ACC112 (cell line): Measurements from ENCODE around the gene PSMB7.

Experiments
- H2AFZ ChIP-seq: fragments of 200-600 bp; sonication (generic); one replicate; pipeline ENCODE4 v1.6.0; 2017; ENCODE audit warnings: antibody characterized with exemption, low read length; ENCODE audit not compliant: unreplicated experiment
- H3K27ac ChIP-seq: fragments of 200-600 bp; sonication (generic); 2 replicates; pipeline ENCODE4 v1.5.1; 2014; ENCODE audit warnings: low read depth, mild to moderate bottlenecking, antibody characterized with exemption, low read length, moderate library complexity
- H3K27me3 ChIP-seq: fragments of 200-600 bp; sonication (generic); 2 replicates; pipeline ENCODE4 v1.6.1; 2014; ENCODE audit warnings: mild to moderate bottlenecking, antibody characterized with exemption, low read length, moderate library complexity, mixed read lengths; ENCODE audit not compliant: insufficient read depth
- H3K36me3 ChIP-seq: fragments of 200-600 bp; sonication (generic); 2 replicates; pipeline ENCODE4 v1.6.1; 2016; ENCODE audit warnings: mild to moderate bottlenecking, antibody characterized with exemption, low read length, moderate library complexity, mixed read lengths; ENCODE audit not compliant: insufficient read depth
- H3K4me1 ChIP-seq: fragments of 200-600 bp; sonication (generic); one replicate; pipeline ENCODE4 v1.6.1; 2016; ENCODE audit warnings: low read length, mixed read lengths; ENCODE audit not compliant: insufficient read depth, unreplicated experiment, control insufficient read depth
- H3K4me3 ChIP-seq: fragments of 200-600 bp; sonication (generic); 2 replicates; pipeline ENCODE4 v1.5.1; 2014; ENCODE audit warnings: mild to moderate bottlenecking, low read depth, low read length
- H3K79me2 ChIP-seq: fragments of 200-600 bp; sonication (generic); one replicate; pipeline ENCODE4 v1.6.0; 2016; ENCODE audit warnings: low read length; ENCODE audit not compliant: control insufficient read depth, unreplicated experiment, insufficient read depth

PSMB7 gene

GRCh38 chr9:124334568-124335319 lies 80.5 kb downstream of the PSMB7 start:
- H3K4me1 ChIP-seq, result peaks cover 2% of the 10 kb centered on the region
- H3K27me3 ChIP-seq, result no peaks in the 10 kb centered on the region
- H3K79me2 ChIP-seq, result no peaks in the 10 kb centered on the region
- no peak overlapping the region for H2AFZ ChIP-seq
- H3K27ac ChIP-seq, result no peak overlapping the region
- H3K36me3 ChIP-seq, result peaks cover 59% of the 10 kb centered on the region
- no peak overlapping the region for H3K4me3 ChIP-seq

GRCh38 chr9:124333203-124333579 lies 82.1 kb downstream of the PSMB7 start:
- Histone ChIP-seq H3K79me2 (no peaks in the 10 kb centered on the region), H3K27me3 (no peaks in the 10 kb centered on the region), H2AFZ (no peak overlapping the region), H3K4me3 (no peak overlapping the region), H3K27ac (no peak overlapping the region), H3K36me3 (peaks cover 50% of the 10 kb centered on the region), H3K4me1 (no peaks in the 10 kb centered on the region)

GRCh38 chr9:124332361-124333202 lies 82.7 kb downstream of the PSMB7 start:
- H3K36me3 ChIP-seq, result peaks cover 50% of the 10 kb centered on the region

GRCh38 chr9:124331580-124331979 lies 83.7 kb downstream of the PSMB7 start:
- Histone ChIP-seq H3K27me3 (no peaks in the 10 kb centered on the region), H3K79me2 (no peaks in the 10 kb centered on the region), H3K36me3 (peaks cover 48% of the 10 kb centered on the region; the same call in 1 of the 2 replicates)

More at GRCh38 chr9:124332361-124333202, 82.7 kb downstream of the PSMB7 start:
- Histone ChIP-seq H2AFZ (no peak overlapping the region), H3K79me2 (no peaks in the 10 kb centered on the region), H3K4me3 (no peak overlapping the region), H3K27me3 (no peaks in the 10 kb centered on the region), H3K27ac (no peak overlapping the region), H3K4me1 (no peaks in the 10 kb centered on the region)

DNA sequence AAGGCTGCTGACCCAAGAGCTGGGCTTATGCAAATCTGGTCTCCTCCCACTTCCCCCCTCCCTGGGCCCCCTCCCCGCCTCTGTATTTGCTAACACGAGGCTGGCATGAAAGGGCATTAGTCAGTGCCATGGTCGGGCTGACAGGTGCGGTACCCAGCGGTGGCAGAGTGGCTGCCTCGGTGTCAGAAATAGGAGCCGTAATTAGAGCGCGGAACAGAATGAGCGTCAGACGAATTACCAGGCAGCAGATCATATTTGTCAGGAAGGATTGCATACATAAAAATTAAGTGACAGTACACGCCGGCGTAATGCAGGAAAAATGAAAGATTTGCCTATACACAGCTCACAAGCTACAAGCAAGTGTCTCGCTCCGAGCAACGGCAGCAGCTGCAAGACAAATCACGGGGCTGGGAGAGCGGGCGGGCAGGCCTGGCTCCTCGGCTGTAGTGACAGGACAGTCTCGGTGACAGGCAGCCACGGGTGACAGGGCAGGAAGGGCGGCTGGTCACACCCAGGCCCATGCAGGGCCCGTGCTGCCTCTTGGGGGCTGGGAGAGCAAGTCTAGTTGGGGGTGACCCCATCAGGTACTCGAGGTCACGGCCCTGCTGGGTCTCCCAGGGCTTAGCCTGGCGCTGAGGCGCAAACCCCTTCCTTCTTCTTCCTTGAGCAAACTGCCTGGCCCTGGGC lies 85.1 kb downstream of the PSMB7 start:
- Histone ChIP-seq H2AFZ (no peak overlapping the region), H3K27me3 (no peaks in the 10 kb centered on the region), H3K36me3 (peaks cover 35% of the 10 kb centered on the region; the same call in 1 of the 2 replicates), H3K4me3 (no peak overlapping the region), H3K4me1 (no peaks in the 10 kb centered on the region), H3K79me2 (no peaks in the 10 kb centered on the region), H3K27ac (no peak overlapping the region)

More at GRCh38 chr9:124331580-124331979, 83.7 kb downstream of the PSMB7 start:
- H3K4me3 ChIP-seq, result no peak overlapping the region
- no peaks in the 10 kb centered on the region for H3K4me1 ChIP-seq
- no peak overlapping the region for H3K27ac ChIP-seq
- H2AFZ ChIP-seq, result no peak overlapping the region

- no peak overlapping the region for H3K4me3 ChIP-seq
- no peak overlapping the region for H3K27ac ChIP-seq
- H3K36me3 ChIP-seq, result peaks cover 35% of the 10 kb centered on the region; the same call in 1 of the 2 replicates
- H3K79me2 ChIP-seq, result no peaks in the 10 kb centered on the region
- H3K27me3 ChIP-seq, result no peaks in the 10 kb centered on the region
- H2AFZ ChIP-seq, result no peak overlapping the region
- H3K4me1 ChIP-seq, result no peaks in the 10 kb centered on the region
Observed at GRCh38 chr9:124329206-124329792, 85.9 kb downstream of the PSMB7 start.

- H3K27me3 ChIP-seq, result no peaks in the 10 kb centered on the region
- no peak overlapping the region for H3K4me3 ChIP-seq
- H3K79me2 ChIP-seq, result no peaks in the 10 kb centered on the region
- peaks cover 31% of the 10 kb centered on the region; the same call in 1 of the 2 replicates for H3K36me3 ChIP-seq
- no peak overlapping the region for H3K27ac ChIP-seq
- H2AFZ ChIP-seq, result no peak overlapping the region
- H3K4me1 ChIP-seq, result no peaks in the 10 kb centered on the region
Observed at GRCh38 chr9:124328285-124328684, 87.0 kb downstream of the PSMB7 start.

DNA sequence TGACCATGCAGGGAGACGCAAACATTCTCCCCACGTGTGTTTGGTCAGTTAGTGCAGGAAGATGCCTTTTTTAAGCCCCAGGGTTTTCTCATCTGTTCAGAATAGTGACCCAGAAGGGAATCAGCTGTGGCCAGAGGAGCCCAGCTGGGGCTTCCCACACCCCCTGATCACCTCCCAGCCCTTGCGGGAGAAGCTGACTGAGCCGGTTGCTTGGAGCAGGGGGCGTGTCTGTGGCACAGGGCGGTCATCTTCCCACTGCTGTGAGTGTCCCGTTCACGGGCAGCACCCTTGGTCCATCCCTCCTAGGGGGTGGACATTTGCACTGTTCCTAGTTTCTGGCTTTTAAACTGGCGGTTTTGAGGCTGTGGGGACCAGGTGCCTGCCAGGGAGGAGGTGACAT lies 87.8 kb downstream of the PSMB7 start:
- Histone ChIP-seq H2AFZ (no peak overlapping the region), H3K27me3 (no peaks in the 10 kb centered on the region), H3K4me1 (no peaks in the 10 kb centered on the region), H3K79me2 (no peaks in the 10 kb centered on the region), H3K36me3 (peaks cover 33% of the 10 kb centered on the region; the same call in 1 of the 2 replicates), H3K27ac (no peak overlapping the region), H3K4me3 (no peak overlapping the region)

DNA sequence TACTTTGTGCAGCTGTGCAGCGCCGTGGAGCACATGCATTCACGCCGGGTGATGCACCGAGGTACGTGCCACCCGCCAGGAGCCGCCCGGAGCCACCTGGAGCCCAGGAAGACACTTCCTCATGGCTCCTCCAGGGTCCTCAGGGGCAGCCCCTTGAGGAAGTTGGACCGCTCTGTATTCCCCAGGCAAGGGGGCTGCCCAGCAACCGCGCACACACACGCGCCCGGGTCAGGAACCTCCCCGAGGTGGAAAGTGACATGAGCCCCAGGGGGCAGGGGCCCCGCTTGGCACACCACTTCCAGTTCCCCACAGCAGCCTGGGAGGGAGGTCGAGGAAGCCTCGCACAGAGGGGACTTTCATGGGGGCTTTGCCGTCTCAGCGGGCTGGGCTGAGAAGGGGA lies 88.9 kb downstream of the PSMB7 start:
- peaks cover 33% of the 10 kb centered on the region; the same call in 1 of the 2 replicates for H3K36me3 ChIP-seq
- no peaks in the 10 kb centered on the region for H3K27me3 ChIP-seq
- no peak overlapping the region for H3K27ac ChIP-seq
- no peaks in the 10 kb centered on the region for H3K4me1 ChIP-seq
- no peak overlapping the region for H2AFZ ChIP-seq
- H3K4me3 ChIP-seq, result no peak overlapping the region
- H3K79me2 ChIP-seq, result no peaks in the 10 kb centered on the region

DNA sequence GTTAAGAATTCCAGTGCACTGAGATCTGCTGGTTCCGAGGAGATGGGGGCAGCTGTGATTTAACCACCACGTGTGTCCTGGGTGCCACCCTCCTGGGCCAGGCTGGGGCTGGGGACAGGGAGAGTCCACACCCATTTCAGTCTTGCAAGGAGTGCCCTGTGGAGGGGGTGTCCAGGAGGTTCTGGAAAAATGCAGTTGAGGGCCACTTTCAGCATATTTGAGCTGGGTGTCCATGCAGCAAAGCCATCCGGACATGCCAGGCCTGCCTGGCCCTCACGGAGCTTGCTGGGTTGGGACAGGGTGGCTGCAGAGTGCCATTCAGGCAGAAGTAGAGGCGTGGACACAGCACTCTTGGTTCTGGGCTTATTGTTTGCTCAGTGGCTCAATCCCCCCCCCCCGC lies 89.4 kb downstream of the PSMB7 start:
- Histone ChIP-seq H3K79me2 (no peaks in the 10 kb centered on the region), H3K4me3 (no peak overlapping the region), H2AFZ (no peak overlapping the region), H3K27ac (no peak overlapping the region), H3K27me3 (no peaks in the 10 kb centered on the region), H3K4me1 (no peaks in the 10 kb centered on the region), H3K36me3 (peaks cover 30% of the 10 kb centered on the region; the same call in 1 of the 2 replicates)
